GM12872 (cell line): ENCODE measurements around the gene RCBTB1.

Source experiments
- TF ChIP-seq, protein P1 (sequence below): IDR thresholded peaks from 3 replicates; pipeline ENCODE4 v1.5.1; 2011; ENCODE audit warnings: low read depth, mild to moderate bottlenecking, low read length, moderate library complexity; ENCODE audit not compliant: insufficient read depth

The RCBTB1 gene

DNA sequence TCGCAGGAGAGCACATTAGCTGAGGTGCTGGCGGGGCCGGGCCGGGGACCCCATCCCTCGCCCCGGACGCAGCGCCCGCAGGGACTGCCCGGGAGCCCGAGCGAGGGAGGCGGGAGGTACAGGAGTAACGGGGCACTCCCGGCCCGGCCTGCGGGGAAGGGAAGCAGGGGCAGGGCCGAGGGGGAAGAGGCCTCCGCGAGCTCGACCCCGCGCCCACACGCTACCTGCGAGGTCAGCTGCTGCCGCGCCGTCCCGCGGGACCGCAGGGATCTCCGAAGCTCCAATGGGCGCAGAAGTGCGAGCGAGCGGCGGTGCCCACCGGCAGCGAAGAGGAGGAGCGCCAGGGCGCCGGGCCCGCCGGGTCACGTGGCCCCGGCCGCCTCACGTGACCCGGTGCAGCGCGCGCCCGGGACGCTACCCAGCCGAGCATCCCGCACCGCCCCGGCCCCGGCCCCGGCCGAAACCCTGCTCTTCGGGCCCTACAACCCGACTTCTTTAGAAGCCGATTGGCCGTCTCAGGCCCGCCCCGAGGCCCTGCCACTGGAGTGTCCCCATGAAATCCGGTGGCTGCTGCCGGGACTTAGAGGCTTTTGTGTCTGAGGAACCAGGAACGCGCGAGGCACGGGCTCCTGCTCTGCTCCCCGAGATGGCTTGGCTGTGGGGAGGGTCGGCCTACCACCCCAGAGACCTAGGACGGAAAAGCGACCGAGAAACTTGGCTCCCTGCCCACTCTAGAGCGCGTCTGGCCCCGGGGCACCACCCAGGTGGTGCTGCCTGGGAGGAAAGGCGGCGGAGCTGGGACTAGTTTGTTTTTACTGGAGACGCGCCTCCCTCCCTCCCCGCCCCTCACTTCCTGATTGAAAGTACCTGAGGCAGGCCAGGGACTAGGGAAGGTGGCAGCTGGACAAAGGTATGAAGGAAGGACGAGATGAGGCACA, at the start of gene RCBTB1:
Gene RCBTB1 (minus strand): TSS at position 339 of the 938 bp plus-strand sequence. CDS start 18,279 bp downstream, outside the sequence.
- TF ChIP-seq, protein P1, sequence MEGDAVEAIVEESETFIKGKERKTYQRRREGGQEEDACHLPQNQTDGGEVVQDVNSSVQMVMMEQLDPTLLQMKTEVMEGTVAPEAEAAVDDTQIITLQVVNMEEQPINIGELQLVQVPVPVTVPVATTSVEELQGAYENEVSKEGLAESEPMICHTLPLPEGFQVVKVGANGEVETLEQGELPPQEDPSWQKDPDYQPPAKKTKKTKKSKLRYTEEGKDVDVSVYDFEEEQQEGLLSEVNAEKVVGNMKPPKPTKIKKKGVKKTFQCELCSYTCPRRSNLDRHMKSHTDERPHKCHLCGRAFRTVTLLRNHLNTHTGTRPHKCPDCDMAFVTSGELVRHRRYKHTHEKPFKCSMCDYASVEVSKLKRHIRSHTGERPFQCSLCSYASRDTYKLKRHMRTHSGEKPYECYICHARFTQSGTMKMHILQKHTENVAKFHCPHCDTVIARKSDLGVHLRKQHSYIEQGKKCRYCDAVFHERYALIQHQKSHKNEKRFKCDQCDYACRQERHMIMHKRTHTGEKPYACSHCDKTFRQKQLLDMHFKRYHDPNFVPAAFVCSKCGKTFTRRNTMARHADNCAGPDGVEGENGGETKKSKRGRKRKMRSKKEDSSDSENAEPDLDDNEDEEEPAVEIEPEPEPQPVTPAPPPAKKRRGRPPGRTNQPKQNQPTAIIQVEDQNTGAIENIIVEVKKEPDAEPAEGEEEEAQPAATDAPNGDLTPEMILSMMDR, result no peak

DNA sequence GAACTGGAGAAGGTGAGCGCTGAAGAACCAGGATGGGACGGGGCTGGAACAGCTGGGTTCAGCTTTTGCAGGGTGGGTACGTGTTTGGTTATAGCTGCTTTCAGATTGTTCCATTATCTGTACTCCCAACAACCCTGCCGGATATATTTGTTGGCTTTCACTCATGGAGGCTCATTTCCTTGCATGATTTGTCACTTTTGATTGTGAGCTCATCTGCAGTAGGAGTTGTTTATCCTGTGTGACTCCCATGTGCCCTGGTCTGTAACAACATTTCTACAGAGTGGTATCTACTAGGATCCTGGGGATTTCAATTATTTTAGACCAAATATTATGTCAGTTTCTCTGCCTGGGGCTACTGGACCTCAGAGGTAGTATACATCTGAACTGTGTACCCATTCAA, 48.4 kb upstream of the RCBTB1 start:
- TF ChIP-seq, protein P1, result no peak

DNA sequence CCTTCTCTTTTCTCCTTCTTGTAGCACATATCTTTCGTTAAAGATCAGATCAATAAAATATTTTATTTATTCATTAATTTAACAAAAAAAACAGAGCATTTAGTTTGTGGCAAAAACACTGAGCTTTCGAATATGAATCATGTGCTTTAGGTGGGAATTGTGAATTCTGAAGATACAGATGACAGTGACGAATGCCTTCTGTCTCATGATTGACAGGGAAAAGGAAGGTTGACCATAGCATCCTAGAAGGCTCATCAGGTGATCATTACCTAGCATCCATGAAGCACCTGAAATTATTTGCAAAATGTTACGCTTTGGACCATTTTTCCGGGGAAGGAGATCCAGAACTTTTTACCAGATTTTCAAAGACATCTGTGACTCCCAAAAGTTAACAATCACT, 46.8 kb upstream of the RCBTB1 start:
- TF ChIP-seq, protein P1, result no peak

DNA sequence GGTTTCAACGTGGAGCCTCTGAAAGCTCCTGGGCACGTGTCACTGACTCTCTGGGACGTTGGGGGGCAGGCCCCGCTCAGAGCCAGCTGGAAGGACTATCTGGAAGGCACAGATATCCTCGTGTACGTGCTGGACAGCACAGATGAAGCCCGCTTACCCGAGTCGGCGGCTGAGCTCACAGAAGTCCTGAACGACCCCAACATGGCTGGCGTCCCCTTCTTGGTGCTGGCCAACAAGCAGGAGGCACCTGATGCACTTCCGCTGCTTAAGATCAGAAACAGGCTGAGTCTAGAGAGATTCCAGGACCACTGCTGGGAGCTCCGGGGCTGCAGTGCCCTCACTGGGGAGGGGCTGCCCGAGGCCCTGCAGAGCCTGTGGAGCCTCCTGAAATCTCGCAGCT, 45.2 kb upstream of the RCBTB1 start:
- TF ChIP-seq, protein P1, result no peak

DNA sequence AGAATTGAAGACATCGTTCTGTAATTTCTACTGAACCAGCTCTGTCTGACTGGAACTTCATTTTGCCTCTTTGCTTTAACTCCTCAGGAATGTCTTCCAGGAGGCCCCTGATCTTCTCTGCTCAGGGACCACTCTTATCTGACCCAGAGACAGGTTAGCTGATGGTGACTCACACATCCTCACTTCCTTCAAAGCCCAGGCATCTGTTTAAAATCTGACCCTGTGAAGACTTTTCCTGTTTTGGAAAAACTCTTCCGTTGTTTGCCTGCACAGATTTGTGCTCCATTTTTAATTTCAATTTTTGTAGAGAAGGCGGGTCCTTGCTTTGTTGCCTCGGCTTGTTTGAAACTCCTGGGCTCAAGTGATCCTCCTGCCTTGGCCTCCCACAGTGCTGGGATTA, 44.6 kb upstream of the RCBTB1 start:
- TF ChIP-seq, protein P1, result no peak

DNA sequence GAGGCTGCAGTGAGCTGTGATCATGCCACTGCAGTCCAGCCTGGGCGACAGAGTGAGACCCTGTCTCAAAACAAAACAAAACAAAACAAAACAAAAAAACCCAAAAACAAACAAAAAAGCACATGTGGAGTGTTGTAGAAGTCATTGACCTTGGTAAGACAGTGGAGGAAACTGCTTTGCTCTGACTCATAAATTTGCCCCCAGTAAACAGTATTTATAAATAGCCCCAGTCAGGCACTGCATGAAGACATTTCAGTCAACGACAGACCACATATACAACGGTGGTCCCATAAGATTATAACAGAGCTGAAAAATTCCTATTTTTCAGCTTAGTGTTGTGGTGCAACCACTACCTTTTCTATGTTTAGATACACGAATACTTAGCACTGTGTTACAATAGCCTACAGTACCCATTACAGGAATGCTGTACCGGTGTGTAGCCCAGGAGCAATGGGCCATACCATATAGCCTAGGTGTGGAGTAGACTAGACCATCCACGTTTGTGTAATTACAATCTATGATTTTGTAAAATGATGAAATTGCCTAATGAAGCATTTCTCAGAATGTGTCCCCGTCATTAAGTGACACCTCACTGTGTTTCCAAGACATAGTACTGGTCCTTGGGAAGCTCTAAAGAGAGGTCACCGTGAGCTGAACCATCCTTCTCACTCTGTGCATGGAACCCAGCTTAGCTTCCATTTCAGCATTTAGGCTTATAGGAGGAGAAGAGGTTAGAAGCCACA, 44.0 kb upstream of the RCBTB1 start:
- TF ChIP-seq, protein P1, result no peak
